Mesenchymal stem cell (in vitro differentiated cells and primary cell): ENCODE measurements around the gene STXBP2.

Experiments used
- DNase-seq: peaks from one replicate; pipeline ENCODE4 v3.0.0-alpha.2; 2013
- H2AFZ ChIP-seq: one replicate; pipeline ENCODE4 v1.6.1; 2013; ENCODE audit warnings: low read depth, mild to moderate bottlenecking, control low read depth, inconsistent platforms, low read length, moderate library complexity
- H2AK5ac ChIP-seq: 2 replicates; pipeline ENCODE4 v1.6.1; 2013; ENCODE audit warnings: low read length, moderate library complexity, mild to moderate bottlenecking, inconsistent platforms; ENCODE audit not compliant: severe bottlenecking
- H2BK120ac ChIP-seq: one replicate; pipeline ENCODE4 v1.6.1; 2013; ENCODE audit warnings: low read depth, mild to moderate bottlenecking, inconsistent platforms, low read length, moderate library complexity
- H2BK12ac ChIP-seq, 2 experiments: one replicate each; pipeline ENCODE4 v1.6.1; 2013; ENCODE audit warnings: inconsistent platforms in 2 of 2, low read length in 2 of 2, mild to moderate bottlenecking in 2 of 2, moderate library complexity in 2 of 2, control low read depth in 1 of 2
- H2BK15ac ChIP-seq: one replicate; pipeline ENCODE4 v1.6.1; 2013; ENCODE audit warnings: mild to moderate bottlenecking, low read depth, inconsistent platforms; ENCODE audit not compliant: poor library complexity, severe bottlenecking
- H2BK5ac ChIP-seq: 2 replicates; pipeline ENCODE4 v1.6.1; 2013; ENCODE audit warnings: low read depth, mild to moderate bottlenecking, low read length, control low read depth, inconsistent platforms; ENCODE audit not compliant: poor library complexity, severe bottlenecking
- H3K14ac ChIP-seq, 2 experiments: one replicate each; pipeline ENCODE4 v1.6.1; 2013; ENCODE audit warnings: inconsistent platforms in 2 of 2, low read length in 2 of 2, control low read depth in 1 of 2, mild to moderate bottlenecking in 1 of 2, moderate library complexity in 1 of 2
- H3K18ac ChIP-seq, 2 experiments: one replicate each; pipeline ENCODE4 v1.6.1; 2013; ENCODE audit warnings: inconsistent platforms in 2 of 2, low read length in 2 of 2, control low read depth in 1 of 2, low read depth in 1 of 2, mild to moderate bottlenecking in 1 of 2
- H3K23ac ChIP-seq, 2 experiments: one replicate each; pipeline ENCODE4 v1.6.1; 2013; ENCODE audit warnings: inconsistent platforms in 2 of 2, low read length in 2 of 2, mild to moderate bottlenecking in 2 of 2, moderate library complexity in 2 of 2, control low read depth in 1 of 2
- H3K27ac ChIP-seq: 2 replicates; pipeline ENCODE4 v1.5.1; 2013; ENCODE audit warnings: mild to moderate bottlenecking, moderate library complexity, low read length, control low read depth, inconsistent platforms; ENCODE audit not compliant: poor library complexity, severe bottlenecking
- H3K27me3 ChIP-seq, 2 experiments: 2 replicates each; pipeline versions ENCODE4 v1.6.1 to v1.7.0; 2013; ENCODE audit warnings: low read length in 2 of 2, mild to moderate bottlenecking in 2 of 2, moderate library complexity in 2 of 2, control low read depth in 1 of 2, inconsistent platforms in 1 of 2; ENCODE audit not compliant: control insufficient read depth in 1 of 2, insufficient read depth in 1 of 2
- H3K36me3 ChIP-seq, 2 experiments: 2 replicates each; pipeline versions ENCODE4 v1.6.1 to v1.7.0; 2013; ENCODE audit warnings: low read length in 2 of 2, control low read depth in 1 of 2, inconsistent platforms in 1 of 2, low read depth in 1 of 2, mild to moderate bottlenecking in 1 of 2; ENCODE audit not compliant: insufficient read depth in 2 of 2, control insufficient read depth in 1 of 2
- H3K4ac ChIP-seq, 2 experiments: one replicate each; pipeline ENCODE4 v1.6.1; 2013; ENCODE audit warnings: inconsistent platforms in 2 of 2, low read length in 2 of 2, mild to moderate bottlenecking in 2 of 2, moderate library complexity in 2 of 2, control low read depth in 1 of 2, low read depth in 1 of 2
- H3K4me1 ChIP-seq: 2 replicates; pipeline ENCODE4 v1.6.1; 2013; ENCODE audit warnings: low read depth, low read length, control low read depth; ENCODE audit not compliant: control insufficient read depth, insufficient read depth
- H3K4me2 ChIP-seq: 2 replicates; pipeline ENCODE4 v1.6.1; 2013; ENCODE audit warnings: low read length, mild to moderate bottlenecking, inconsistent platforms; ENCODE audit not compliant: poor library complexity, severe bottlenecking
- H3K4me3 ChIP-seq, 2 experiments: 2 replicates each; pipeline versions ENCODE4 v1.5.1 to v1.7.0; 2013; ENCODE audit warnings: low read length in 2 of 2, mild to moderate bottlenecking in 2 of 2, control low read depth in 1 of 2, low read depth in 1 of 2; ENCODE audit not compliant: insufficient read depth in 1 of 2
- H3K79me1 ChIP-seq: replicated peaks from 2 replicates; pipeline ENCODE4 v1.6.1; 2013; ENCODE audit warnings: mild to moderate bottlenecking, control low read depth, low read length, inconsistent platforms; ENCODE audit not compliant: poor library complexity, severe bottlenecking
- H3K9ac ChIP-seq: 2 replicates; pipeline ENCODE4 v1.7.0; 2013; ENCODE audit warnings: mild to moderate bottlenecking, low read length, moderate library complexity
- H3K9me3 ChIP-seq: 2 replicates; pipeline ENCODE4 v1.7.0; 2013; ENCODE audit warnings: mild to moderate bottlenecking, low read length; ENCODE audit not compliant: control insufficient read depth
- H4K8ac ChIP-seq: one replicate; pipeline ENCODE4 v1.6.1; 2013; ENCODE audit warnings: inconsistent platforms, mild to moderate bottlenecking, low read length, moderate library complexity
- H4K91ac ChIP-seq: one replicate; pipeline ENCODE4 v1.6.1; 2013; ENCODE audit warnings: mild to moderate bottlenecking, low read length, inconsistent platforms
- WGBS: methylation state at CpG from one replicate; pipeline ENCODE4 v1.1.7; 2013; ENCODE audit warnings: mixed read lengths; 5-methylcytosine and 5-hydroxymethylcytosine counted together

Gene STXBP2

DNA sequence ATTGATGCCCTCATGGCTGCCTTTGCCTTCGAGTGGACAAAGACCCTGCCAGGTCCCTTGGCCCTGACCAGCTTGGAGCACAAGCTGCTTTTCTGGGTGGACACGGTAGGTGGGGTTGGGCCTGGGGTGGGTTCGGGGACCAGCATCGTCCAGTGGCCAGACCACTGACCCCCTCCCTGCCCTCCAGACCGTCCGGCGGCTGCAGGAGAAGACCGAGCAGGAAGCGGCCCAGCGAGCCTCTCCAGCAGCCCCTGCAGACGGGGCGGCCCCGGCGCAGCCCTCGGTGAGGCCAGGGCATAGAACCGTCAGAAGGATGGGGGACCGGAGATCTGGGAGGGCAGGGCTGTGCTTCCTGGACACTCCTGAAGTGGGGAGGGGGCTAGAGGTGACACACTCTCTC lies 30.6 kb upstream of the STXBP2 start:
- H3K9me3 ChIP-seq: no peaks in the 10 kb centered on the region
- 66% methylated on average over 4 of the region's 17 CpGs for whole genome bisulfite sequencing
- no peak overlapping the region for H2BK15ac ChIP-seq
- H4K8ac ChIP-seq: no peak overlapping the region
- no peak overlapping the region for H3K27ac ChIP-seq
- no peak for DNase-seq
- no peak overlapping the region for H2AFZ ChIP-seq
- no peak overlapping the region for H2AK5ac ChIP-seq
- H3K23ac ChIP-seq: no peak overlapping the region
- H3K4me2 ChIP-seq: no peak overlapping the region
- no peaks in the 10 kb centered on the region for H3K36me3 ChIP-seq
- H3K4ac ChIP-seq: no peak overlapping the region
- no peak overlapping the region for H3K18ac ChIP-seq
- H3K4me3 ChIP-seq: no peak overlapping the region
- peaks cover 5 to 25% of the 10 kb centered on the region in 2 experiments for H3K27me3 ChIP-seq
- no peaks in the 10 kb centered on the region for H3K79me1 ChIP-seq
- H2BK5ac ChIP-seq: no peak overlapping the region
- H3K9ac ChIP-seq: no peak overlapping the region
- no peak overlapping the region for H2BK120ac ChIP-seq
- no peaks in the 10 kb centered on the region for H3K4me1 ChIP-seq
- no peak overlapping the region for H2BK12ac ChIP-seq
- peak overlapping the region in 1 of 2 experiments; percentile 71 for H3K14ac ChIP-seq
- no peak overlapping the region for H4K91ac ChIP-seq

DNA sequence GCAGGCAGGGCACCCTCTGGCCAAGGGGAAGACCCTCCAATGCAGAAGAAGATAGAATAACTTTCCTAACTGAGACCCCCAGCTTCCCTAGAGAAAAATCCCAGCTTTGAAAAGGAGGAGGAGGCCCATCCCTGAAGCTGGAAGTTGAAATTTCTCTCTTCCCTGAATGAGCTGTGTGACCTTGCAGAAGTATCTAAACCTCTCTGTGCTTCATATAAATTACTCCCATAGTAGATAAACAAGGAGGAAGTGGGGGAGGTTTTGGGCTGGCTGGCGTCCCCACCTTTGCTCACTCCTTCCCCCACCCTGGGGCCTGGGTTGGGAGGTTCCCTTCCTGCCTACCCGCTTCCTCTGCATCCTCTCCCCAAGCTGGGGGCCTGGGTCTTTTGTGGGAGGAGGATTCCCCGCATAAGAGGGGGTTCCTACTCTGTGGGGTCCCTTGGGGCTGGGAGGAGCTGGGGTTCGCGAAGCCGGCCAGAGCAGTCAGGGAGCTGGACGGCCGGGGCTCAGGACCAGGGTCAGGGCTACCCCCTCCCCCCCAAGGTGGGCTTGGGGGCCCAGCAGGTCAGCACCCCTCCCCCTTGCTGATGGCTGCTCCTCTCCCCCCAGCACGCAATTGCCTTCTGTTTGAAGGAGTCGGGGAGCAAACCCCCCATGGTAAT lies 29.6 kb upstream of the STXBP2 start:
- peaks cover 0 to 2% of the 10 kb centered on the region in 2 experiments for H3K36me3 ChIP-seq
- no peaks in the 10 kb centered on the region for H3K9me3 ChIP-seq
- no peak overlapping the region for H2AFZ ChIP-seq
- no peak overlapping the region for H2BK5ac ChIP-seq
- 97% methylated on average over 7 of the region's 10 CpGs for WGBS
- no peak overlapping the region for H4K91ac ChIP-seq
- H3K4me3 ChIP-seq: no peak overlapping the region
- H3K14ac ChIP-seq: no peak overlapping the region
- no peaks in the 10 kb centered on the region for H3K4me1 ChIP-seq
- no peak overlapping the region for H3K9ac ChIP-seq
- H3K27me3 ChIP-seq: peaks cover under 1 to 20% of the 10 kb centered on the region in 2 experiments
- DNase-seq: no peak
- H2AK5ac ChIP-seq: no peak overlapping the region
- H2BK120ac ChIP-seq: no peak overlapping the region
- no peak overlapping the region for H3K18ac ChIP-seq
- H3K79me1 ChIP-seq: no peaks in the 10 kb centered on the region
- H4K8ac ChIP-seq: no peak overlapping the region
- no peak overlapping the region for H3K4ac ChIP-seq
- no peak overlapping the region for H2BK12ac ChIP-seq
- H2BK15ac ChIP-seq: no peak overlapping the region
- no peak overlapping the region for H3K4me2 ChIP-seq
- H3K27ac ChIP-seq: no peak overlapping the region
- H3K23ac ChIP-seq: no peak overlapping the region

DNA sequence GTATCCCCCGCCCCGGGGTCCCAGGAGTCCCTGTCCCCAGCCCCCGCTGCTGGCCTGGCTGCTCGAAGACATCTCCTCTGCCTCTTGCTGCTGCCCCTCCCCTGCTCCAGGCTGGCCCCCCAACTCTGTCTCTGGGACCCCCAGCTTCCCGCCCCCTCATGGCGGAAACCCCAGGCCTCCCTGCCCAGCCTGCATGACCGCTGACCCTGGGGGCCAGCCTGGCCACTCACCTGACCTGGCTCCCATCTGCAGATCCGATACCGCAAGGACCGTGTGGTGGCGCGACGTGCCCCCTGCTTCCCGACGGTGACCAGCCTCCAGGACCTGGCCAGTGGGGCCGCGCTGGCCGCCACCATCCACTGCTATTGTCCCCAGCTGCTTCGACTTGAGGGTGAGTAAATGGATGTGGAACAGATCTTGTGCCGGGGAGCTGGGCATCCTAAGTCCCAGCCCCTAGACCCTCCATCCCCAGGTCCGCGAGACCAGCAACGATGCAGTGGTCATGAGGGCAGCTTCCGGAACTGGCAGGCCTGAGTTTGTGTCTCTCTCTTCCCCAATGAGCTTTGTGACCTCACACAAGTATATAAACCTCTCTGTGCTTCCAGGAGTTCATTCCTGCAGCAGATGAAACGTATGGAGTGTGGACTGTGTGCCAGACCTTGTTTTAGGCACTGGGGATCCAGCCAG lies 28.9 kb upstream of the STXBP2 start:
- Histone ChIP-seq H3K9ac (no peak overlapping the region), H3K4me2 (no peak overlapping the region), H3K79me1 (no peaks in the 10 kb centered on the region), H4K91ac (no peak overlapping the region), H3K18ac (no peak overlapping the region), H3K9me3 (no peaks in the 10 kb centered on the region), H2AFZ (no peak overlapping the region), H3K4me3 (no peak overlapping the region), H2BK120ac (no peak overlapping the region), H3K27ac (no peak overlapping the region), H3K23ac (no peak overlapping the region), H2BK15ac (no peak overlapping the region), H2BK5ac (no peak overlapping the region), H2BK12ac (no peak overlapping the region), H2AK5ac (no peak overlapping the region), H3K36me3 (peaks cover 0 to 3% of the 10 kb centered on the region in 2 experiments), H3K27me3 (peaks cover 0 to 19% of the 10 kb centered on the region in 2 experiments), H3K4ac (no peak overlapping the region), H3K4me1 (no peaks in the 10 kb centered on the region), H3K14ac (no peak overlapping the region), H4K8ac (no peak overlapping the region)
- DNase-seq: no peak
- WGBS: 95% methylated on average over 23 of the region's 25 CpGs

DNA sequence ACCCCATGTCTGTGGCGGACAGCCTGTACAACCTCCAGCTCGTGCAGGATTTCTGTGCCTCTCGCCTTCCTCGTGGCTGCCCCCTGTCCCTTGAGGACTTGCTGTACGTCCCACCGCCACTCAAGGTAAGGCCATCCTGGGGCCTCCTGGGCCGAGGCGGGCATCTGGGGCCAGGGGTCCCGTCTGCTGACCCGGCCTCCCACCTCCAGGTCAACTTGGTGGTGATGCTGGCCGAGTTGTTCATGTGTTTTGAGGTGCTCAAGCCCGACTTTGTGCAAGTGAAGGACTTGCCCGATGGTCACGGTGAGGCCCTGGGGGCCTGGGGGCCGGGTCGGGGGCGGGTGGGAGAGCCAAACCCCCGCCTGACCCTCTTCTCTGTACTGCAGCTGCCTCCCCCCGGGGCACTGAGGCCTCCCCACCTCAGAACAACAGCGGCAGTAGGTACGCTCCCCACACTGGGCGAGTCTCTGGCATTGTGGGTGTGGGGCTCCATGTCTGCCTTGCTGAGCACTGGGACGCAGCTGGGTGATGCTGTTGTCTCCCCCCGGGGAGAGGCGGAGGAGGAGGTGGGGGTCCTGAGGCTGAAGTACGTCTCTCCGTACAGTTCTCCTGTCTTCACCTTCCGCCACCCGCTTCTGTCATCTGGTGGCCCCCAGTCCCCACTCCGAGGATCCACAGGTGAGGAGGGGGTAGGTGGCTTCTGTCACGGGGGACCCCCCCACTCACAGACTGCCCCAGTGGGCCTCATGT lies 26.2 kb upstream of the STXBP2 start:
- Histone ChIP-seq H3K4ac (no peak overlapping the region), H3K36me3 (peaks cover 0 to 3% of the 10 kb centered on the region in 2 experiments), H3K9me3 (no peaks in the 10 kb centered on the region), H3K9ac (no peak overlapping the region), H3K4me3 (no peak overlapping the region), H3K18ac (peak overlapping the region in 1 of 2 experiments; percentile 26), H4K91ac (no peak overlapping the region), H3K4me1 (no peaks in the 10 kb centered on the region), H3K4me2 (no peak overlapping the region), H2AFZ (no peak overlapping the region), H2BK12ac (no peak overlapping the region), H3K27ac (no peak overlapping the region), H3K79me1 (no peaks in the 10 kb centered on the region), H3K14ac (no peak overlapping the region), H2AK5ac (no peak overlapping the region), H2BK5ac (no peak overlapping the region), H4K8ac (no peak overlapping the region), H3K27me3 (no peaks in the 10 kb centered on the region), H3K23ac (no peak overlapping the region), H2BK120ac (no peak overlapping the region), H2BK15ac (no peak overlapping the region)
- 85% methylated on average over 29 of the region's 31 CpGs for WGBS
- DNase-seq: no peak
